OCI-LY7 (cell line): Measurements from ENCODE around the gene EIF2D. TPM values are rescaled to one million over a fixed set of nuclear protein-coding genes. Genes with fewer than 3 reads are reported as not detected.
"Not testable (repeated sequence)": the region's sequence is repeated elsewhere in the genome, so short reads cannot be mapped to it uniquely, and the experiment has no call there.

Experiments
- BruUV-seq: library from RNA; stranded (reverse); fragments of 400-500 nt; replicated peaks from 2 replicates; lab custom pipeline; 2021; lab: Mats Ljungman, UMichigan
- CTCF ChIA-PET: fragments of 300-600 bp; sonication (Branson Sonifier 250); formaldehyde crosslinking; loops from one replicate; lab custom pipeline; 2022; ENCODE audit warnings: antibody characterized with exemption; ENCODE audit not compliant: unreplicated experiment; lab: Charles Lee
- POLR2A ChIA-PET: fragments of 300-600 bp; sonication (Branson Sonifier 250); formaldehyde crosslinking; loops from one replicate; lab custom pipeline; 2022; ENCODE audit warnings: antibody characterized with exemption; lab: Charles Lee
- DNase-seq: peaks from one replicate; pipeline ENCODE4 v3.0.0-alpha.2; 2015; ENCODE audit warnings: low spot score
- H2AFZ ChIP-seq: fragments of 200-600 bp; sonication (generic), shearing (Covaris generic); 2 replicates; pipeline ENCODE4 v1.6.1; 2014; ENCODE audit warnings: mild to moderate bottlenecking, antibody characterized with exemption, low read length, moderate library complexity
- H3K27ac ChIP-seq: fragments of 200-600 bp; sonication (generic); 2 replicates; pipeline ENCODE4 v1.5.1; 2014; ENCODE audit warnings: mixed run types, low read depth, mild to moderate bottlenecking, moderate library complexity, low read length, inconsistent platforms; ENCODE audit not compliant: poor library complexity, severe bottlenecking
- H3K36me3 ChIP-seq: fragments of 200-600 bp; sonication (generic); 2 replicates; pipeline ENCODE4 v1.6.1; 2014; ENCODE audit warnings: mild to moderate bottlenecking, antibody characterized with exemption, low read length, moderate library complexity, mixed read lengths; ENCODE audit not compliant: insufficient read depth
- H3K4me1 ChIP-seq: fragments of 200-600 bp; sonication (generic); 2 replicates; pipeline ENCODE4 v1.5.1; 2014; ENCODE audit warnings: mild to moderate bottlenecking, low read length; ENCODE audit not compliant: insufficient read depth, poor library complexity, severe bottlenecking
- H3K4me2 ChIP-seq: fragments of 200-600 bp; sonication (generic); 2 replicates; pipeline ENCODE4 v1.6.1; 2014; ENCODE audit warnings: mild to moderate bottlenecking, low read length
- H3K4me3 ChIP-seq: fragments of 200-600 bp; sonication (generic); 2 replicates; pipeline ENCODE4 v1.5.1; 2014; ENCODE audit warnings: mild to moderate bottlenecking, low read depth, low read length; ENCODE audit not compliant: poor library complexity, severe bottlenecking
- H3K79me2 ChIP-seq: fragments of 200-600 bp; sonication (generic); 2 replicates; pipeline ENCODE4 v1.6.1; 2016; ENCODE audit warnings: low read depth, mild to moderate bottlenecking, low read length, moderate library complexity, mixed read lengths; ENCODE audit not compliant: insufficient read depth
- H3K9me2 ChIP-seq: fragments of 200-600 bp; sonication (generic); 2 replicates; pipeline ENCODE4 v1.6.1; 2016; ENCODE audit warnings: mild to moderate bottlenecking, low read length, mixed read lengths; ENCODE audit not compliant: insufficient read depth
- H3K9me3 ChIP-seq: fragments of 200-600 bp; sonication (generic); 2 replicates; pipeline ENCODE4 v1.6.1; 2014; ENCODE audit warnings: mild to moderate bottlenecking, mixed run types, low read length, mixed read lengths
- H4K20me1 ChIP-seq: fragments of 200-600 bp; sonication (generic); 2 replicates; pipeline ENCODE4 v1.6.1; 2014; ENCODE audit warnings: mild to moderate bottlenecking, antibody characterized with exemption, low read length, moderate library complexity, mixed read lengths; ENCODE audit not compliant: insufficient read depth
- EZH2phosphoT487 ChIP-seq: fragments of 200-600 bp; sonication (generic); IDR thresholded peaks from 2 replicates; pipeline ENCODE4 v1.6.1; 2018; ENCODE audit warnings: low read depth, borderline replicate concordance, mild to moderate bottlenecking, mixed run types, antibody characterized with exemption, low read length, moderate library complexity, mixed read lengths
- intact Hi-C: fragments of 100-400 bp; cut with micrococcal nuclease; formaldehyde crosslinking; loops from one replicate; pipeline ENCODE4 v1.10.0; 2022; ENCODE audit not compliant: unreplicated experiment
- total RNA-seq, 2 experiments: library from RNA; depleted of rRNA in 1 of 2; stranded (reverse); fragments of >200 nt in 1 of 2; shearing (Covaris generic) in 1 of 2; gene quantifications; 2 replicates each; pipeline ENCODE4 v1.2.3, GENCODE V29; 2014 to 2022
- TF ChIP-seq, protein P1 (sequence below): fragments of 200-600 bp; sonication (generic); conservative IDR thresholded peaks from 2 replicates; pipeline ENCODE4 v1.5.1; 2014; ENCODE audit warnings: mild to moderate bottlenecking, antibody characterized with exemption, low read length, moderate library complexity, mixed read lengths

The EIF2D gene
- total RNA-seq, 2 experiments from 2014 or later, result 68.6 to 85.4 TPM

- H3K4me2 ChIP-seq, result no peak overlapping the region
Observed at GRCh38 chr1:206628916-206629315, 16.7 kb upstream of the EIF2D start.

DNA sequence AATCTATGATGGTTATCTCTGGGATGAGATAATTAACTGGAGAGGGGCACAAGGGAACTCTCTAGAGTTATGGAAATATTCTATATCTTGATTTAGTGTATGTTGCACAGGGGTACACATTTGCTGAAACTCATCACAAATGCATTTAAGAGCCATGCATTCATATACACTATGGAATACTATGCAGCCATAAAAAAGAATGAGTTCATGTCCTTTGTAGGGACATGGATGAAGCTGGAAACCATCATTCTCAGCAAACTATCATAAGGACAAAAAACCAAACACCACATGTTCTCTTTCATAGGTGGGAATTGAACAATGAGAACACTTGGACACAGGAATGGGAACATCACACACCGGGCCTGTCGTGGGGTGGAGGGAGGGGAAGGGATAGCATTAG, 14.1 kb upstream of the EIF2D start:
- BruUV-seq, result not testable (repeated sequence)

More at GRCh38 chr1:206628916-206629315, 16.7 kb upstream of the EIF2D start:
- H2AFZ ChIP-seq, result no peak overlapping the region
- no peak overlapping the region for H3K4me3 ChIP-seq
- intact Hi-C loops, result no loop called here
- H3K9me2 ChIP-seq, result no peaks in the 10 kb centered on the region
- no peak overlapping the region for H3K27ac ChIP-seq
- H3K36me3 ChIP-seq, result no peaks in the 10 kb centered on the region
- H3K79me2 ChIP-seq, result no peaks in the 10 kb centered on the region
- H3K4me1 ChIP-seq, result peaks cover 4% of the 10 kb centered on the region
- peaks cover 5% of the 10 kb centered on the region; the same call in 1 of the 2 replicates for H3K9me3 ChIP-seq
- no peaks in the 10 kb centered on the region for H4K20me1 ChIP-seq
- BruUV-seq, result no TSS peak
- no peak for TF ChIP-seq EZH2phosphoT487
- TF ChIP-seq, protein P1, sequence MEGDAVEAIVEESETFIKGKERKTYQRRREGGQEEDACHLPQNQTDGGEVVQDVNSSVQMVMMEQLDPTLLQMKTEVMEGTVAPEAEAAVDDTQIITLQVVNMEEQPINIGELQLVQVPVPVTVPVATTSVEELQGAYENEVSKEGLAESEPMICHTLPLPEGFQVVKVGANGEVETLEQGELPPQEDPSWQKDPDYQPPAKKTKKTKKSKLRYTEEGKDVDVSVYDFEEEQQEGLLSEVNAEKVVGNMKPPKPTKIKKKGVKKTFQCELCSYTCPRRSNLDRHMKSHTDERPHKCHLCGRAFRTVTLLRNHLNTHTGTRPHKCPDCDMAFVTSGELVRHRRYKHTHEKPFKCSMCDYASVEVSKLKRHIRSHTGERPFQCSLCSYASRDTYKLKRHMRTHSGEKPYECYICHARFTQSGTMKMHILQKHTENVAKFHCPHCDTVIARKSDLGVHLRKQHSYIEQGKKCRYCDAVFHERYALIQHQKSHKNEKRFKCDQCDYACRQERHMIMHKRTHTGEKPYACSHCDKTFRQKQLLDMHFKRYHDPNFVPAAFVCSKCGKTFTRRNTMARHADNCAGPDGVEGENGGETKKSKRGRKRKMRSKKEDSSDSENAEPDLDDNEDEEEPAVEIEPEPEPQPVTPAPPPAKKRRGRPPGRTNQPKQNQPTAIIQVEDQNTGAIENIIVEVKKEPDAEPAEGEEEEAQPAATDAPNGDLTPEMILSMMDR, result no peak
- ChIA-PET CTCF (interaction anchor here (0.6 kb wide), 2 partner anchors 35 kb away, joined by 3 read pairs; no protein-coding TSS in a partner anchor), POLR2A (interaction anchor here (0.6 to 0.7 kb wide), 3 partner anchors 91 to 323 kb away, joined by 3 to 5 read pairs (median 4); no protein-coding TSS in a partner anchor)
- DNase-seq, result no peak

GRCh38 chr1:206609229-206609991, 2.9 kb downstream of the EIF2D start:
- POLR2A ChIA-PET, result interaction anchor here (0.7 to 2.6 kb wide), 3 partner anchors 11 to 416 kb away, joined by 3 to 7 read pairs (median 6); no protein-coding TSS in a partner anchor
- Histone ChIP-seq H3K9me2 (no peaks in the 10 kb centered on the region), H4K20me1 (no peaks in the 10 kb centered on the region), H3K9me3 (no peaks in the 10 kb centered on the region), H3K36me3 (peaks cover 39% of the 10 kb centered on the region), H3K27ac (no peak overlapping the region), H3K4me2 (no peak overlapping the region), H2AFZ (no peak overlapping the region), H3K4me3 (no peak overlapping the region), H3K4me1 (peaks cover 13% of the 10 kb centered on the region), H3K79me2 (peaks cover 12% of the 10 kb centered on the region; the same call in 1 of the 2 replicates)
- intact Hi-C loops, result loop anchor here (2.0 kb wide), 1 partner anchor 303 kb away; no protein-coding TSS in a partner anchor
- CTCF ChIA-PET, result interaction anchor here (1.4 to 1.9 kb wide), 2 partner anchors 54 to 119 kb away, joined by 3 to 5 read pairs; no protein-coding TSS in a partner anchor
- DNase-seq, result no peak
- BruUV-seq, result no TSS peak
- TF ChIP-seq, protein P1, result no peak
- TF ChIP-seq EZH2phosphoT487, result no peak

More for the DNA sequence above, 14.1 kb upstream of the EIF2D start:
- H3K4me3 ChIP-seq, H4K20me1 ChIP-seq, H3K4me1 ChIP-seq, H2AFZ ChIP-seq, CTCF ChIA-PET, intact Hi-C loops, H3K27ac ChIP-seq, H3K4me2 ChIP-seq, H3K36me3 ChIP-seq, DNase-seq, POLR2A ChIA-PET, H3K9me2 ChIP-seq, H3K79me2 ChIP-seq: not testable (repeated sequence)
- peaks cover 10% of the 10 kb centered on the region; the same call in 1 of the 2 replicates for H3K9me3 ChIP-seq
